Tongue (tissue), 3 donors: ENCODE data around the gene HSD17B3. TPM values are rescaled to one million over a fixed set of nuclear protein-coding genes. Genes with fewer than 3 reads are reported as not detected.
"Not testable (repeated sequence)": the region's sequence is repeated elsewhere in the genome, so short reads cannot be mapped to it uniquely, and the experiment has no call there.

Experiments used
- DNase-seq: peaks from one replicate; pipeline ENCODE4 v3.0.0-alpha.2; 2015
- small RNA-seq: library from RNA; depleted of rRNA; stranded (forward); fragments of <200 nt; gene quantifications from one replicate; pipeline ENCODE3, GENCODE V24; 2014; ENCODE audit warnings: low replicate concordance
- total RNA-seq: library from RNA; depleted of rRNA; stranded (reverse); fragments of >200 nt; gene quantifications from one replicate; pipeline ENCODE4 v1.2.3, GENCODE V29; 2014

Gene HSD17B3
- total RNA-seq, 1 donor from 2014 or later, result not detected

- DNase-seq, result no peak
Measured at GRCh38 chr9:96193236-96193755, 108.7 kb downstream of the HSD17B3 start.

- DNase-seq, result no peak
Measured at GRCh38 chr9:96192710-96193109, 109.3 kb downstream of the HSD17B3 start.

DNA sequence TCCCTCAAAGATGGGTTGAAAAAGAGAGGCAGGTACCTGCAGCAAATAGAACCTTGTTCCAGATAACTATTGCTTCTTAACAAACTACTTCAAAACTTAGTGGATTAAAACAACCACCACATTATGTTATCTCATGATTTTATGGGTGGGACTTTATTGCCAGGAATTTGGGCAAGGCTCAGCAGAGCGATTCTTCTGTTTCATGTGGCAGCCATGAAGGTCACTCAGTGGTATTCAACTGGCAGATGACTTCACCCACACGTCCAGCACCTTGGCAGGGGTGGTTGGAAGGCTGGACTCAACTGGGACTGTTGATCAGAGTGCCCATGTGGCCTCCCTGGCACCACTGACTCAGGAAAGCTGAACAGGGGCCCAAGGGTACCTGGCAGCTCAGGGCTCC, 112.0 kb downstream of the HSD17B3 start:
- no peak for DNase-seq

- not testable (repeated sequence) for DNase-seq
Measured at GRCh38 chr9:96189581-96189980, 112.4 kb downstream of the HSD17B3 start.

GRCh38 chr9:96188571-96188970, 113.4 kb downstream of the HSD17B3 start:
- no peak for DNase-seq

DNA sequence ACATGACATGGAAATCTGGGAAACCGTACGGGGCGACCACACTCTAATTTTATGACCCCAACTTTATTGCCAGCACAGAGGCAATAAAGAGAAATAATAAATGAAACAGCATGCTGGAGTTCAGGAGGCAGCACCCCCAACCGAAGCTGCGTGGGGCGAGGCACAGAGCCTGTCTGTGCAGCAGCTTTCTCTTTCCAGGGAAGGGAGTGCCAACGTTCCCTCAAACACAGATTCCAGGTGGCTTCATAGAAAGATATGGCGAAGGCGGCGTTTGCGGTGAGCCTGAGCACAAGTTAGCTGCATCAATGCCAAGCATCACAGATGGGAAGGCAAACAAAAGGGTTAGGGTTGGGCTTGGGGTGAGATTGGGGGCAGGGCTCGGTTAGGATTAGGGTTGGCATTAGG, 114.8 kb downstream of the HSD17B3 start:
- DNase-seq, result no peak

- DNase-seq, result peak; percentile 69
Measured at GRCh38 chr9:96186591-96187011, 115.4 kb downstream of the HSD17B3 start.

GRCh38 chr9:96185518-96186156, 116.3 kb downstream of the HSD17B3 start:
- no peak for DNase-seq

Small RNAs within 50 kb of the gene (small RNA-seq; reads per million reads assigned to genes)
- gene RNU6-1160P, result not detected

Other genes starting within 250 kb of the HSD17B3 start
- 10.8 TPM for gene SLC35D2, start 81.5 kb upstream of the HSD17B3 start, total RNA-seq
- gene ZNF367, start 116.2 kb upstream of the HSD17B3 start, total RNA-seq, result 15.1 TPM
- gene HABP4, start 148.0 kb upstream of the HSD17B3 start, total RNA-seq, result 14.6 TPM